AG08395 (cell line): ENCODE data around the gene HIPK4.
"Not testable (repeated sequence)": the region's sequence is repeated elsewhere in the genome, so short reads cannot be mapped to it uniquely, and the experiment has no call there.

Experiments used
- DNase-seq: peaks from one replicate; pipeline ENCODE4 v3.0.0; 2012; ENCODE audit warnings: mixed read lengths, low spot score

The HIPK4 gene

DNA sequence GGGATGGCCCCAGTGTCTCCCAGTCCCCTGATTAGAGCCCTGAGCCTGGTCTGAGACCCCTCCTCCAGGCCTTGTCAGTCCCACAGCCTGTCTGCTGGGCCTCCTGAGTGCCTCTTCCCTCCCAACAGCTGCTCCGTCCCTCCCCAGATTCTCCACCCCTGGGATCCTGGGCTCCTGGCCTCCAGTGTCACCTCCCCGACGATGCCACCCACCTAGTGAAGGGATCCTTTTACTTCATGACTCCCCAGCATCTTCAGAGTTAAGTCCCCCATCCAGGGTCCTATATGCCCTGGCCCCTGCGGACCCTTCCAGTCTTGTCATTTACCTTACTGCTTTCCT, 27.6 kb upstream of the HIPK4 start:
- no peak for DNase-seq

DNA sequence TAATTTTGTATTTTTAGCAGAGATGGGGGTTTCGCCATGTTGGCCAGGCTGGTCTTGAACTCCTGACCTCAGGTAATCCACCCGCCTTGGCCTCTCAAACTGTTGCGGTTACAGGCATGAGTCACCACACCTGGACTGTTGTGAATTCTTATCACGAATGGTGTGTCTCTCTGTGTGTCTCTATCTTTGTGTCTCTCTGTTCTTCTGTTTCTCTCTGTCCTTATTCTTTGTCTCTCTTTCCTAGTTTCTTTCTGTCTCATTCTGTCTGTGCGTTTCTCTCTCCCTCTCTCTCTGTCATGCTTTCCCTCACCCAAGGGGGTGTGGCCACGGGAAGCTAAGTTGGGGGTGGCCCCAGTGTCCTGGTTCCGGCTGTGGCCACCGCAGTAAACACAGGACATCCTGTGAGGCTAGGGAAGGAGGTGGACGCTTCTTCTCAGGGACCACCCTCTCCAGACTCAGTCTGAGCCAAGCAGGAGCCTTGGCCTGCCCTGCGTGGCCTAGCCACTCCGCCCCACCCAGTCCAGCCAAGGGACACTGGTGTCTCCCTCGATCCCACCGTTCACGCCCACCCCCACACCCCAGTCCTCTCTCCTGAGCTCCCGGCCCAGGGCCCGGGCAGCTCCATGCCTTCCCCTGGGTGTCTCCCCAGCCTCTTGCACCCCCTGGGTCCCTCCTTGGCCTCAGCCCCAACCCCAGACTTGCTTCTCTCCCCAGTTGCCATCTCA, 27.1 kb upstream of the HIPK4 start:
- peak; percentile 38 for DNase-seq

DNA sequence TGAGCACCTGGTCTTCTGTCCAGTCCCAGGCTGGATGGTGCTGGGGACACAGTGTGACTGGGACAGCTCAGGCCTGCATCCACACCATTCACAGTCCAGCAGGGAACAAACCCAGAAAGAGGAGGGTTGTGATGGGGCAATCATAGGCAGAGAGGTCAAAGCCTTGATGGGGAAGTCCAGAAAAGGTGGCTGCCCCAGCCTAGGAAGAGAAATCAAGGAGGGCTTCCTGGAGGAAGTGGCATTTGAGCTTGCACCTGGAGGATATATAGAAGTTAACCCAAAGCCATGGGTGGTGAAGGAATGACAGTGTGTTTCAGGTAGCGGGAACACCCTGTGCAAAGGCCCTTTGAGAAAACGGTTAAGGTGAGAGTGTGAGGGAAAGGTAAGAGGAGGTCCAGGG, 25.8 kb upstream of the HIPK4 start:
- no peak for DNase-seq

DNA sequence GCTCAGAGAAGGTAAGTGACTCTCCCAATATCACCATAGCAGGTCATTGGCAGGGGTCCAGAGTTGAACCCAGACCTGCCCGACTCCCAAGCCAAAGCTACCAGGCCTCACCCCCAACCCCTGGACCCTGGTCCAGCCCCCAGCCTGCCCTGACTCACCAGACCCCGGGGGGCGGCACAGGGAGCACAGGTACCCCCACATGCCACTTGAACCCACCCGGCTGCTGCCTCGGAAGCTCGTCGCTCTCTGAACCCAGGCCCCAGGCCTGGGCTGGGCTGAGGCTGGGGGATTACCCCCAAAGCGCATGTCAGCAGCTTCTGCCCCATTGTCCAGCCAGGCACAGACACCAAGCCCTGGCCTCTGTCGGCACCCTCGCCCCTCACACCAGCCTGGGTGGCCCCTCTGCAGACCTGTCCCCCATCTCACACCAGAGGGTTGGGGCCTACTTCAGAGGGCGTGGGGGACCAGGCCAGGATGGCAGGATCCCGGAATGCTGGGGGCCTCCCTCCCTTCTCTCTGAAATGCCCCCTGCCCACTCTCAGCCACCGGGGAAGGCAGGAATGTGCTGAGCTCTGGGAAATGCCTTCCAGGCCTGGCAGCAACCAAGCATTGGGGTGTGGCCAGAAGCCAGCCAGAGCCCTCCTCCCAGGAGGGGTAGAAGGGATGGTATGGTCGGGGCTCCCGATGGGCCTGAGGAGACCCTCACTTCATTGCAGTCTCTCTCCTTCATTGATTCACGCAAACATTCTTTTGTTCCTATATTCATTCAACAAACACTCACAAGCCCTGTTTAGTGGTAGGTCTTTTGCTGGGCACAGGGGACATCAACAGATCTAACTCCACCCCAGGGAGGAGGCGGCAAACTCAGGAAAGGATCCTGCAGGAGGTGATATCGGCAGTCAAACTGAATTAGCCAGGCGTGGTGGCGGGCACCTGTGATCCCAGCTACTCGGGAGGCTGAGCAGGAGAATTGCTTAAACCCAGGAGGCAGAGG, 24.9 kb upstream of the HIPK4 start:
- DNase-seq, result no peak

DNA sequence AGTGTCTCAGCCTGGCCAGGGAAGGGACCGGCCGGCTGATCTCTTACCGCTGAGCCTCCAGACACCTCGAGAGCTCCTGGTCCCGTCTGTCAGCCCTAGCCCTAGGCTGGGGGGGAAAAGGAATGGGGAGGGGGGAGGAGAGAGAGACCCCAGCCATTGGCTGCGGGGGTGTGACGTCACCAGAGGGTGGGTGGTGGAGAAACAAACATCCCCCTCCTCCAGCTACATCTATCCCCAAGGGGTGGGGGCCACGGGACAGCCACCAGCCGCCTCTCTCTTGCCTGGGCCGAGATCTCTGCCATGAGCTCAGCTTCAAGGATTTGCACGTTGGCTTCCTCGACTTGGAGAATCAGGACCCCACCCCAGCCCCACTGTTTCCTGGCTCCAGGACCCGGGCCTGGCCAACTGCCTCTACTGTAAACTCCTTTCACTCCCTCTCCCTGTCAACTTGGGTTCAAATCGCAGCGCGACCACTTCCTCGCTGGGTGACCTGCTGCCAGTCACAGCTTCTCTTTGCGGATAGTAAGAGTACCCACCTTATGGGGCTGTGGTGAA, 23.4 kb upstream of the HIPK4 start, which contains the start of gene PRX:
Gene PRX, minus strand, starts transcription at position 88 of the 555 bp plus-strand sequence. CDS start 5,446 bp downstream, outside the sequence.
- no peak for DNase-seq

DNA sequence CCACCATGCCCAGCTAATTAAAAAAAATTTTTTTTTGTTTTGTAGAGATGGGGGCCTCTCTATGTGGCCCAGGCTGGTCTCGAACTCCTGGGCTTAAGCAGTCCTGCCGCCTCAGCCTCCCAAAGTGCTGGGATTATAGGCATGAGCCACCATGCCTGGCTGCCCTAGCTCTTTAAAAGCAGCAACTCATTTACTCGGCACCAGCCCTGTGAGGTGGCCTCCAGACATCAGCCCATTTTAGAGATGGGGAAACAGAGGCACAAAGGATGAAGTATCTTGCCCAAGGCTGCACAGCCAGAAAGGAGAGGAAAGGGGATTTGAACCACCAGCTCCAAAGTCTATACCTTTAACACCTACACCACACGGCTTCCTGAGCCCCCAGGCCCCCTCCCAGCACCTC, 22.9 kb upstream of the HIPK4 start:
- no peak for DNase-seq

DNA sequence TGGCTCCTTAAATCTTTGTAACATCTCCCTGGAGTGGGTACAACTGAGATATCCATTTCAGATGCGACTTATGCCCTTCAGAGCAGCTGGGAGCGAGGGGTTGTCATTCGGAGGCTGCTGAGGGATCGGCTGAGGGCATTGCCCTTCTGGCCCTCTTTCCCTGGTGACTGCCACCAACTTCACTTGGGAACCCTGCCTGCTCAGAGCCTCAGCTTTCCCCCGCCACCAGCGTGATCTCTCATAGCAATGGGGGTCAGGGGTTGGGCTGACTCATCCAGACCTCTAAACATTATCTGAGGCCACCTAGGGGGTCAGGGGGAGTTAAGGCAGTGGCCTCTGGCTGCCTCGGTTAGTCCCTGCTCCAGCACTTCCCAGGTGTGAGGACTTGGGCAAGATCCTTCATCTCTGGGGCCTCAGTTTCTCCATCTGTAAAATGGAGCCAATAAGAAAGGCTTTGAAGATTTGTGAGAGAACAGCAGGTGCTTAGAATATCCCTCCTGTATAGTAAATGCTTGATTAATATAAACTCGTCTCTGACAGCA, 22.0 kb upstream of the HIPK4 start:
- DNase-seq, result no peak

DNA sequence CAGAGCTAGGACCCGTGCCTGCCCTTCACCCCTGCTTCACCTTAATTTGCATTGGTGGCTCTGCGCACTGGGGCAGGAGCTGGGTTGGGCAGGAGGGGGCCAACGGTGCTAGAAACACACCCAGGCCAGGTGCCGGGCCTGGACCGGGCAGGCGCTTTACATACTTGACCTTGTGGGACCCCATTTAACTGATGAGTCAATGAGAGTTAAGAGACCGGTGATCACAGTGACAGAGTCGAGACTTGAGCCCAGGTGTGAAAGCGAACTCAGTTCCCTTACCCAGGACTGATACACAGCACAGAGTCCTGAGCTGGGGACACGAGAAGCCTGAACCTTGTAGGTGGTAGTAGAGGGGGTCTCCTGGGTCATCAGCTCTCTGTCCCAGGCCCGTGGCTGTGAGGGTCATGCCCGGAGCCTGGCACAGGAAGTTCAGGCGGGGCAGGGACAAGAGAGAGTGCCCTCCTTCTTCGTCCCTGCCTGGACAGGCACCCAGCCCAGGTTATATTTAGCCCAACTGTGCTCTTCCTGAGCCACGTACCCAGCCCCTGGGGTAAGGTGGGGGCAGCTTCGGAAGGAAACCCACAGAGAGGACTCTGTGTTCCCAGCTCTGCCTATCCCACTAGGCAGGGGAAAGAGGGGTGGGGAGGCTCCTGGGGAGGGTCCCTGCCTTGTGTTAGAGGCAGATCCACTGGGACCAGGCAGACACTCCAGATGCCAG, 21.3 kb upstream of the HIPK4 start:
- DNase-seq, result no peak

DNA sequence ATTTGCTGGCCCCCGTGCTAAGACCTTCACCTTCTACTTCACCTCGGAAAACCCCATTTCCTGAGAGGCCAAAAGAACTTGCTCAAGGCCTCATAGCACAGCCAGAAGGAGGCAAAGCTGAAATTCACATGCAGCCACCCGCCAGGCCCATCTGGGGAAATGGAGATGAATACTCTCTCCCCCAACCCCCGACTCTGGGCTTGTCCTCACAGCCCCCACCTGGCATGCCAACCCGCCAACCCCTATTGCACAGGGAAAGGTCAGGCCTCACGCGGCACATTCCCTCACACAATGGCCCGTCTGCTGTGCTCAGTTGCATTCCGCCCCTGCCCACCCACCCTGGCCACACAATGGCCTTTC, 20.0 kb upstream of the HIPK4 start:
- DNase-seq, result no peak

DNA sequence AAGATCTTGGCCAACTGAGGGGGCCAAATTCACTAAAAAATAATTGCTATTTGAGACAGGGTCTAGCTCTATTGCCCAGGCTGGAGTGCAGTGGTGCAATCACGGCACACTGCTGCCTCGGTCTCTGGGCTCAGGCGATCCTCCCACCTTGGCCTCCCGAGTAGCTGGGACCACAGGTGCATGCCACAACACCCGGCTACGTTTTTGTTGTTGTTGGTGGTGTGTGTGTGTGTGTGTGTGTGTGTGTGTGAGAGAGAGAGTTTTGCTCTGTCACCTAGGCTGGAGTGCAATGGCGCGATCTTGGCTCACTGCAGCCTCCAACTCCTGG, 18.6 kb upstream of the HIPK4 start:
- DNase-seq, result not testable (repeated sequence)

DNA sequence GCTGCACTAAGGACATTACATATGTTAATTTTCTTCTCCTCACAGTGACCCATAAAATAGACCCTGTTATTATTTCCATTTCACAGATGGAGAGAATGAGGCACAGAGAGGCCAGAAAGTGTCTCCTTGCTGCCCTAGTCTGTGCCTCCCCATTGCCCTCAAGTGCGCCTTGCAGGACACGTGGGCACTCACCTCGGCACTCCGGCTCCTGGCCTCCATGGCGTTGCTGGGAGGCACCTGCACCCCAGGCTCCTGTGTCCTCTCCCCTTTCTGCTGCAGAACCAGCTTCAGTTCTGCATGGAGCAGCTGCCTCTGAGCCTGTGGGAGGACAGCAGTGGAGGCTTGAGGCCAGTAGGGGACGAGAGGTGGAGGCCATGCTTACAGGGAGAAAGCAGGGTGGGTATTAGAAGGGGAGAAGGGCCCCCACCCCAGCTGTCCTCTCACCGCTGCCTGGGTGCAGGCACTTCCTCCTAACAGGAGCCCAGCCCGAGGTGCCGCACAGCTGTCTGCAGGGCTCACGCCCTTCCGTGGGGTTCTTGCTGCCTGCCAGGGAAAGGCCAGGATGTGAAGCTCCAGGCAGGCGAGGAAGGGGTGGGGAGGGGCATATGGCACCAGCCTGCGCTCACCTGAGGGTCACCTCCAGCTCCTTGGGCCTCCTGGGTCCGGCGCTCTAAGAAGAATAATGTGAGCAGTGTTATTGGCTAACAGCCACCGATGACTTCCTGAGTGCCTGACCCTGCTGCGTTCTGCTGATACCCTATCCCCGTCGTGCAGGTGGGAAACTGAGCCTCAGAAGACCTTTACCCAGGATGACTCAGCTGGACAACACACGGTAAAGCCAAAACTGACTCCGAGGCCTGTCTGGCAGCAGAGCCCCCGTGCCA, 18.0 kb upstream of the HIPK4 start:
- no peak for DNase-seq

DNA sequence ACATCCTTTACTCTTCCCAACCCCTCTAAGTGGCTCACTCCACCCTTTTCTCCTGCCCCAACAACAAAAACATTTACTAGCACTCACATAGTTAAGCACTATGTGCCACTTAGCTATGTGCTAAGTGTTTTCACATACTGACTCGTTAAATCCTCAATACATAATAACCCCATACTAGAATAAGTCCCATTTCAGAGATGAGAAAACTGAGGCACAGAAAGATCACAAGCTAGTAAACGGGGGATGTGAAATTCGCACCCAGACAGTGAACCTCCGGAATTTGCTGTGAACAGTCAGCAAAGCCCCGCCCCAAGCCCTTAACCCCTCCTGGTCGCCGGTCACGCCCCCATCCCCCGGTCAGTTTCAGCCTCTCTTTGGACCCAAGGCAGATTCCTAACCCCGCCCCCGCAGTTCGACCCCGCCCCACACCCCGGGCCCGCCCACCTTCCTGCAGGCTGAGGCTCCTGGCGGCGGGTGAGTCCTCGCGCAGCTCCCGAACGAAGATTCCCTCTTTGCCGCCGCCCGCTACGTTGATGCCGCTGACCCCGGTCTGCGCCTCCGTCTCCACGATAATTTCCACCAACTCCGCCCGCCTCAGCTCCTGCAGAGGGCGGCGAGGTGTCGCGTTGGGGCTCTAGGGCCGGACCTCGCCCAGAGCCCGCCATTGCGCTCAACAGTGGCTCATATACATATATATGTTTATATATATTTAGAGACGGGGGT, 13.4 kb upstream of the HIPK4 start:
- peak; percentile 97 for DNase-seq

DNA sequence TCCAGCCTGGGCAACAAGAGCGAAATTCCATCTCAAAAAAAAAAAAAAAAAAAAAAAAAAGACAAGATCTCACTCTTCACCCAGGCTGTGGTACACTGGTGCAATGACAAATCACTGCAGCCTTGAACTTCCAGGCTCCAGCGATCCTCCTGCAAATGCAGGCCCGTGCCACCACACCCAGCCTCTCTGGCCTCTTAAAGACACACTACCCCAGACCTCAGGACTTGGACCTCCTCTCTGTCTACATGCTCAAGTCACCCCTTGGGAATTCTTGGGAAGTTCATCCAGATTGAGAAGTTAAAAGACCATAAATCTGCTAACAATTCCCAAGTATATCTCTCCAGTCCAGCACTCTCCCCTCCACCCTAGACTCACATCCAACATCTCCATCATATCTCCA, 10.6 kb upstream of the HIPK4 start:
- no peak for DNase-seq

DNA sequence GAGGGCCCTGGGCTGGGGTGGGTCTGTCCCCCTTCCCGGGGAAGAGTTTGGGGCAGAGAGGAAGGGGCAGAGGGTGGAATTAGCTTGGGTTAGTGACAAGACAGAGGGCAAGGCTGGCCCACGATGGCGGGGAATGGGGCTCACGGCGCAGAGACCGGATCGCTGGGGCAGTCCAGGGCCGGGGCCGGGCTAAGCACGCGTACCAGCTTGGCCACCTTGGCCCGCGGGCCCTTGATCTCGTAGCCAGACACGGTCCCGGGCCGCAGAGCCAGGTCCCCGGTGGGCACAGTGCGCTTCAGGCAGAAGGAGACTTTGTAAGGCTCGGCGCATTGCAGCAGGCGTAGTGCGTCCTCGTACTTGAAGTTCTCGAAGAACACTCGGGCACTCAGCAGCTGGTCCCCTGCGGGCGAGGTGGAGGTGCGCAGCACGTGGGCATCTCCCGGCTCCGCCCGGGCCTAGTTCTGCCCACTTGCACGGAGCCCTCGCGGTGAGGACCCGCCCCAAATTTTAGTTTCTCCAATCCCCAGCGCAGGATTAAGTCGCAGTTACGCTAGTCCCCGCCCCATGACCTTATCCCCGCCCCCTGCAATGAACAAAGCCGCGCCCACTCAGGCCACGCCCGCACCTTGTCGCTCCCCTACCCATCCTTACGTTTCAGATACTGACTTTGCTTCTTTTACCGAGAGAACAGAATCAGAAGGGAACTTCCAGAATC, 8.6 kb upstream of the HIPK4 start:
- no peak for DNase-seq

DNA sequence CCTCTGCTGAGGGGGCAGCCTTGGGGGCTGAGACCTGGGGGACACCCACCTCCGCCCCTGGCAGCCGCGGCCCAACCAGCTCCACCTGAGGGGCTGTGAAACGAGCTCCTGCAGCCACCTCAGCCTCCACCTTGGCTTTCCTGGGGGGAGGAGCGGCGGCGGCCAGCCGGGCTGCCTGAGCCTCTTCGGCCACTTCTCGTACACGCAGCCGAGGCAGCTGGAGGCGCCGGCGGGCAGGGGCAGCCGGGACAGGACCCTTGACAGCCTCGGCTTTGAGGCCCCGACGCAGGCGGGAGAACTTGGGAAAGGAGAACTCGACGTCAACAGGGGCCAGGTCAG, 7.6 kb upstream of the HIPK4 start:
- no peak for DNase-seq

DNA sequence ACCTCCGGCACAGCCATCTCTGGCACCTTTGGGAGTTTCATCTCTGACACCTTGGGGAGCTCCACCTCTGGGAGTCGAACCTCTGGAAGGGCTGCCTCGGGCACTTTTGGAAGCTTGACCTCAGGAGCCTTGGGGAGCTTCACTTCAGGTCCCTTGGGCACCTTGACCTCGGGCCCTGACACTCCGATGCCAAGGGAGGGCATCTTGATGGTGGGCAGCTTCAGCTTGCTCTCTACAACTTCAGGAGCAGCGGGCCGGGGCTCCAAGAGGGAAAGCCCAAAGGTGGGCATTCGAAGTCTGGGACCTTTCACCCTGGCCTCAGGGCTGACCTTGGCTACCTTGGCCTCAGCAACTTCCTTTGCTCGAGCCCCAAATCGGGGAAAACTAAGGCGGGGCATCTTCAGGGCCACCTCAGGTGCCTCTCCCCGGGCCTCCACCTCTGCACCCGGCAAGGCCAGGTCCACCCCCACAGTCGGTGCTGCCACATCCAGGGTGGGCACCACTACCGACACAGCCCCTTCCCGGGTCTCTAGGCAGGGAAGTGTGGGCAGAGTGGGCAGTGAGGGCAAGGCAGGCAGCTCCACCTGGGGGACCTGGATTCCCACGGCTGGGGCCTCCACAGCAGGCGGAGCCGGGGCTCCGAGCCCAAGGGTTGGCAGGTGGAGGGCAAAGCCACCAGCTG, 7.0 kb upstream of the HIPK4 start:
- no peak for DNase-seq

DNA sequence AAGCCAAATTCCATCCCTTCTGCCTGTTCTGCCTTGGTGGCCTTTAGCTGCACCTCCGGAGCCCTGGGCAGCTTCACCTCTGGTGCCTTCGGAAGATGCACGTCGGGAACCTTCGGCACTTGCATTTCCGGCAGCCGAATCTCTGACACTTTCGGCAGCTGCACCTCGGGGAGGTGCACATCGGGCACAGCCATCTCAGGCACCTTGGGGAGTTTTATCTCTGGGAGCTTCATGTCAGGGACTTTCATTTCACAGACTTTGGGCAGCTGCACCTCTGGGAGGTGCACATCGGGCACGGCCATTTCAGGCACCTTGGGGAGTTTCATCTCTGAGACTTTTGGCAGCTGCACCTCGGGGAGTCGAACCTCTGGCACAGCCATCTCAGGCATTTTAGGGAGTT, 6.0 kb upstream of the HIPK4 start:
- DNase-seq, result no peak

DNA sequence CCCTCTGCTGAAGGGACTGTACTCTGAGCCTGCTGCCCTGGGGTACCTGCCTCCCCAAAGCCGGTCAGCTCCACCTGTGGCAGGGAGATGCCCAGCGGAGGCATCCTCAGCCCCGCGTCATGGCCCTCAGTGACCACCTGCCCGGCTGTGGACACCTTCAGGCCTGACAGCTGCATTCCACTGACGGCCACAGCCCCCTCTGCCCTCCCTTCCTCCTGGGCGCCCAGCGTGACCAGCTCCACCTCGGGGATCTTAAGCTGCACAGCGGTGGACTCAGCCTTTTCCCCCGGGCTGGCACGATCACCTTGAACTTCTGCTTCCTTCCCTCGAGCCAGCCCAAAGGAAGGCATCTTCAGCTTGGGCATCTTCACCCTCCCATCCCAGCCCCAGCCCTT, 4.8 kb upstream of the HIPK4 start:
- DNase-seq, result no peak
